Cortex of kidney (tissue), 1 donor: ENCODE measurements around the gene PSMD4.
"Not testable (repeated sequence)": the region's sequence is repeated elsewhere in the genome, so short reads cannot be mapped to it uniquely, and the experiment has no call there.

Experiments used
- DNase-seq: peaks from one replicate; lab custom pipeline; 2025; lab: John Stamatoyannopoulos, UW

The PSMD4 gene

DNA sequence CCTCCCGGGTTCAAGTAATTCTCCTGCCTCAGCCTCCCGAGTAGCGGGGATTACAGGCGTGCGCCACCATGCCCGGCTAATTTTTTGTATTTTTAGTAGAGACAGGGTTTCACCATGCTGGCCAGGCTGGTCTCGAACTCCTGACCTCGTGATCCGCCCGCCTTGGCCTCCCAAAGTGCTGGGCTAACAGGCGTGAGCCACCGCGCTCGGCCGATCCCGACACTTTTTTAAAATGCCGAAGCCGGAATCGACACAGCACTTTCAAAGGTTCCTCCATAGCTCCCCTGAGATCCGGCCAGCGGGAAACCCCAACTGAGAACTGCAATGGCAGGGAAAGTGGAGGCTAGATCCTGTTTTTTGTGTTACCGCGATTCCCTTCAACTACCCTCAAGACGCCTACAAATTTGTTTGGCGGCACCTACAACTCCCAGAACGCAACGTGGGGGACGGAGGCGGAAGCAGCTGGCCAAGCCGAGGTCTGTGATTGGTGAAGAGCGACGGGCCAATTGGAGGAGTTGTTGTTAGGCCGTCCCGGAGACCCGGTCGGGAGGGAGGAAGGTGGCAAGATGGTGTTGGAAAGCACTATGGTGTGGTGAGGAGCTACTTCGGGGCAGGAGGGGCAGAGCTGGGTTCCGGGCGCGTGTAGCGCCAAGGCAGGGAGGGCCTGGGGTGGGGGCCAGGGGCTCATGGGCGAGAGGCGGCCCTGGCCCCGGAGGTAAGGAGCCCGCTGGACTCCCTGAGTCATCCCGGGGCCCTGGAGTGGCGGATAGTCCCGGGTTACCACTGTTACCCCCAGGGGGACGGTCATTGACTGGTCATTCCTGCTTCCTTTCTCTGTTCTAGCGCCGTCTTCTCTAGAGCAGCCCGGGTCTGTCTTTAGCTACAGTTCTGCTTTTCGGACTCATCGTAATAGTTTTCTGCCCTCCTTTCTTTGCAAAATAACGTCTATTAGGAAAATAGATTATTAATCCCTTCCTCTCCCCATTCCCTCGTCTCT lies at the start of gene PSMD4:
PSMD4 (plus strand) TSS at position 518 of the 997 bp plus-strand sequence; CDS start at position 567, 49 bp downstream.
- no peak for DNase-seq

DNA sequence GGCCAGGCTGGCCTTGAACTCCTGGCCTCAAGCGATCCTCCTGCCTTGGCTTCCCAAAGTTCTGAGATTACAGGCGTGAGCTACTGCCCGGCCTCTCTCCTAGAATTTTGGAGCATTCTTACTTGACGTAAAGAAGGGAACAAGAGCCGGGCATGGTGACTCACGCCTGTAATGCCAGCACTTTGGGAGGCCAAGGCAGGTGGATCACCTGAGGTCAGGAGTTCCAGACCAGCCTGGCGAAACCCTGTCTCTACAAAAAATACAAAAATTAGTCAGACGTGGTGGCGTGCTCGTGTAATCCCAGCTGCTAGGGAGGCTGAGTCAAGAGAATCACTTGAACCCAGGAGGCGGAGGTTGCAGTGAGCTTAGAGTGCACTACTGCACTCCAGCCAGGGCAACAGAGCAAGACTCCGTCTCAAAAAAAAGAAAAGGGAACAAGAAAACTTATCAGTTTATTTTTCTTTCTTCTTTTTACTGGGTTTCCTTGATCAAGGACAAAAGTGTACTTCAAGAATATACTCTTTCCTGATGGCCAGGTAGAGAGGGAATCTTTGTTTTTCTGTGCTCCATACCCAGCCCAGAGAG lies 49.1 kb upstream of the PSMD4 start:
- DNase-seq, result not testable (repeated sequence)

DNA sequence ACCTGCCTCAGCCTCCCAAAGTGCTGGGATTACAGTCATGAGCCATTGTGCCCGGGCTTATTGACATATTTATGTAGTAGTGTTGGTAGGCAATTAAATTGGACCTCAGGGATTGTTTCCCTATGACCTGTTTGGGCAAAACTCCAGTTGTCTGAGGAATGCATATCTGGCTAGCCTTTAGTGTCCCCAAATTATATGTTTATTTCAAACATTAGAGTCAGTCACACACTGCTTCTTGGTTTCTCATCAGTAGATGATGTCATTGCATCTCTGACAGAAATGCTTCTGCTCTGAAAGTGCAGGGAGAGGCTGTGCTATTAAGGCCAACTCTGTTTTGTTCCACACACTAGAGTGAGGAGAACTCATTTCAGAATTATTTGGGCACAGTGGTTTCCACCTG lies 43.7 kb upstream of the PSMD4 start:
- DNase-seq, result no peak

DNA sequence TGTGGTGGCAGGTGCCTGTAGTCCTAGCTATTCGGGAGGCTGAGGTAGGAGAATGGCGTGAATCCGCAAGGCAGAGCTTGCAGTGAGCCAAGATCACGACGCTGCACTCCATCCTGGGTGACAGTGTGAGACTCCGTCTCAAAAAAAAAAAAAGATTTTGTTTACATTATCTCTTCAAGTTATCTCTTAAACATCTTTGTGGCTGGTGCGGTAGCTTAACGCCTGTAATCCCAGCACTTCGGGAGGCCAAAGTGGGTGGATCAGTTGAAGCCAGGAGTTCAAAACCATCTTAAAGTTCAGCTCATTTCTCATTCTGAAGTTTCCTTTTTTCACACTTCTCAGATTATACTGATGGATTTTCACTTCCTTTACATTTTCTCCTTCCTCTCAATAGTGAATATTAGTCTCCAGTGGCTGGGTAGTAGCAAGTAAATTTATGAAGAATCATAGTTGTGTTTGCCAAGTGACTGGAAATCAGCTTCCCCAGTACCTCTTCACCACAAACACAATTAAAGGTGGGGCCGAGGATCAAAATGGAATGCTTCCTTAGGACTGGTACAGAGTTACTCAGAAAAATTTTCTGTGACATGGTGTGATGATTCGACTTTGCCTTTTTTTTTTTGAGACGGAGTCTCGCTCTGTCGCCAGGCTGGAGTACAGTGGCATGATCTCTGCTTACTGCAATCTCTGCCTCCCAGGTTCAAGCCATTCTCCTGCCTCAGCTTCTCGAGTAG lies 42.4 kb upstream of the PSMD4 start:
- DNase-seq, result no peak

DNA sequence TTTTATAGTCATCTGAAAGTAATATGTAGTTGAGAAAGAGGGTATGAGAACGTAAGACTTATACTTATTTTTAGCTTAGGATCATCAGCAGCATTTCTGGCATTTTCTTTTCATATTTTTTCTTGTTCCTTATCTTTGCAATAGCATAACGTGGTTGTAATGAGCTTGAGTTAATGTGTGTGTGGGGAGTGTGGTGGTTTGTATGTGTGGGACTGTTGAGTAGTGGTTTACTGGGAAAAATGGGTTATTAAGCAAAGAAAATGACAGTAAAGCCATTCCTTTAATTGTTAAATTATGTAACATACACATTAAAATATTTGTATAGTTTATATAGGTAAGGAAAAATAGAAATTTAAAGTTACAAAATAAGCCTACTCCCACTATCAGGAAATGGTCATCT lies 41.0 kb upstream of the PSMD4 start:
- no peak for DNase-seq

DNA sequence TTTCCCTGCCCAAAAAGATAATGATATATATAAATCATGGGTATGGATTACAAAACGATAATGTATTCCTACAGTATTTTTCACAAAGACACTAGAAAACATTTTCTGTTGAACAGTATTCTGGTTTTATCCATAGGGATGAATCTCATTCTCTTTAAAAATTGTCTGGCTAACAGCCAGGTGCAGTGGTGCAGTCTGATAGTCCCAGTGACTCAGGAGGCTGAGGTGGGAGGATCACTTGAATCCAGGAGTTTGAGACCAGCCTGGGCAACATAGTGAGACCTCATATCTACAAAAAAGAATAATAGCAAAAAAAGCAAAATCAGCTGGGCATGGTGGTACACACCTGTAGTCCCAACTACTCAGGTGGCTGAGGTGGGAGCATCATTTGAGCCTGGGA lies 32.9 kb upstream of the PSMD4 start:
- no peak for DNase-seq

DNA sequence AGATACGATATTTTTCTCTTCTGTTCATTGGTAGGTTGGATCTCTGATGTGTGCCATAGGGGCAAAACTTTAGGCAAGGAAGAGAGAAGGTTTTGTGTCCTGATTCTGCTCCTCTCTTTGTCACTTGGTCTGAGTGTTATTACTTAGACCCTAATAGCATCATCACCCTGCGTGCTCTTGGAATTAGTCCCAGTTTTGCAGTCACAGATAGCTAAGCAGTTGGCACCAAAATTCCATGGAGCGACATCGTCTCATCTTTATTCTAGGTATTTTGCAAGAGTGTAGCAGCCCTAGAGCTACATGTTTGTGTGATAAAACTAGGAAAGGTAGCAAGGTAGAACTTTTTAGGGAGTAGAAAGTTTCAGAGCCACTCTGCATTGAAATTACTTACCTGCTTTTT lies 32.4 kb upstream of the PSMD4 start:
- DNase-seq, result no peak

DNA sequence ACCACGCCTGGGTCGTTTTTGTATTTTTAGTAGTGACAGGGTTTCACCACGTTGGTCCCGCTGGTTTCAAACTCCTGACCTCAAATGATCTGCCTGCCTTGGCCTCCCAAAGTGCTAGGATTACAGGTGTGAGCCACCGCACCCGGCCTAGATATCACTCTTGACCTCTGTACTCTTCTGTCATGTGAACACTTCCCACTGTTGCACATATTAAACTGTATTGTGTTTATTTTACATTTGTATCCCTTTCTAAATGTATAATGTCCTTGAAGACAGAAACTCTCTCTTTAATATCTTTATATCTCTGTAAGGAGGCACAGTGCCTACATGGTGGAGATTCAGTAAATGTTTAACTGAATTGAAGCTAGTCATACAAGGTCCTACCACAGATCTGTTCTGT lies 19.3 kb upstream of the PSMD4 start:
- DNase-seq, result no peak

DNA sequence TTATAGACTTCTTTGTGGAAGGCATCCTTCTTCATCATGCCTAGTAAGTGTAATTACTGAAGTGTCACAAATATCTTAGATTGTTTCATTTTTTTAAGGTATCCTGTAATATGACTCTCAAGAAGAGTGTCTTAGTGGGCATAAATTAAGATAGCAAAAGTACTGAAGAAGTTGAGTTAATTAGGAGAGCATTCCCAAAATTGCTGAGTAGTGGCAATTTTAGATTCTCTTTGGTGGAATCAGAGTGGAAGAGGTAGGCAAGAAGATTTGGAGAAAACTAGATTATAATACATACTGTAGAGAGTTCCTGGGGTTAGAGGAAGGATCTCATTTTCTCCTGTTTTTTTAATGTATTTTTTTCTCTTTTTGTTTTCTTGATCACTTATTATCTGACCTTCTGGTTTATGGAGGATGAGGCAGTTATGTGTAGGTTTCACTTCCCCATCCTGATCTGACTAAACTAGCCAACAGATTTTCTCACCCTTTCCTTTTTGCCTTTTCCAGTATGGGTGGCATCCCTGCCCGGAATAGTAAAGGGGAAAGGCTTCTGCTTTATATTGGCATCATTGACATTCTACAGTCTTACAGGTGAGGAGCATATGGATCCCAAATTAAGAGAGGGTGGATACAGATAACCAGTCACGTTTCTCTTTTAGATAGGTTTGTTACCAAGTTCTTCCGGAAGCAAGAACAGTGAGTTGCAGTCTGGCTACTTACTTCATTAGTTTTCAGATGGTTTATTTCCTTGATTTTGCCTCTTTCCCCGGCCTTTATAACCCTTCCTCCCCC lies 16.7 kb upstream of the PSMD4 start:
- no peak for DNase-seq

DNA sequence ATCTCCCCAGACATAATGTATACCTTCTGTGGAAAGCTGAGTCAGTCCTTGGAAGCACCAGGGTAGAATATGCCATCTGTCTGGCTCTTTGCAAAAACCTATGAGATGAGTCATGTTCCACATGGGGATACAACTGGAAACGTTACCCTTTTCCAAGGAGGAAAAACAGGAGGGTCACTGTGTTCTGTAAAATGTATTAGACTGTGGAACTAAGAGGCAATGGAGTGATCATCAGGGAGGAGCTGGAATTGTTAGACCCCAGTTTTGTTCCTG lies 16.1 kb upstream of the PSMD4 start:
- no peak for DNase-seq

DNA sequence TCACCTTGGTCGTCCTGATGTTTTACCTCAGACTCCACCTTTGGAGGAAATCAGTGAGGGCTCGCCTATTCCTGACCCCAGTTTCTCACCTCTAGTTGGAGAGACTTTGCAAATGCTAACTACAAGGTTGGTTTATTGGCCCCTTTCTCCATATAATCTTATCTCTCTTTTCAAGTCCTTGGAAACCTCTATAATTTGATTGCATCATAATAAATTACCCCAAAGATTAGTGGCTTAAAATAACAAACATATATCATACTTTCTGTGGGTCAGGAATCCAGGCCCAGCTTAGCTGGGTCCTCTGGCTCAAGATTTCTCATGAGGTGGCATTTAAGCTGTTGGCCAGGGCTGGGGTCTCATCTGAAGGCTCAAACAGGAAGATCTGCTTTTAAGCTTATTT lies 12.1 kb upstream of the PSMD4 start:
- DNase-seq, result no peak

DNA sequence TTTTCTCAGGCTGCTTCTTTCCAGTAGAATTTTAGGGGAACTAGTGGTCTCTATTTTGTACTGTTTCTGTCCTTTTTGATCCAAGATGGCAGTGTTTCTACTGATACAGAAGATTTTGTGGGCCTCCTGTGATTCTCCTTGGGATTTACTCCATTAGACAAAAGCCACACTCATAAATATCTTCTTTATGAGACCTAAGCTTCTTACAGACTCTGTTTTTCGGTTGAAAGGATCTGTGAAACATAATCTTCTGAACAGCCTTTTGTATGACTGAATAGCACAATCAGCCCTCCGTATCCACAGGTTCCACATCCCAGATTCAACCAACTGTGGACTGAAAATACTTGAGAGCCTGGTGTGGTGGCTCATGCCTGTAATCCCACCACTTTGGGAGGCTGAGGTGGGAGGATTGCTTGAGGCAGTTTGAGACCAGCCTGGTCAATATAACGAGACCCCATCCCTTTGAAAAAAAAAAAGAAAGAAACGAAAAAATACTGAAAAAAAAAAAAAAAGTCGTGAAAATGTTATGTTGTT lies 10.8 kb upstream of the PSMD4 start:
- DNase-seq, result no peak

DNA sequence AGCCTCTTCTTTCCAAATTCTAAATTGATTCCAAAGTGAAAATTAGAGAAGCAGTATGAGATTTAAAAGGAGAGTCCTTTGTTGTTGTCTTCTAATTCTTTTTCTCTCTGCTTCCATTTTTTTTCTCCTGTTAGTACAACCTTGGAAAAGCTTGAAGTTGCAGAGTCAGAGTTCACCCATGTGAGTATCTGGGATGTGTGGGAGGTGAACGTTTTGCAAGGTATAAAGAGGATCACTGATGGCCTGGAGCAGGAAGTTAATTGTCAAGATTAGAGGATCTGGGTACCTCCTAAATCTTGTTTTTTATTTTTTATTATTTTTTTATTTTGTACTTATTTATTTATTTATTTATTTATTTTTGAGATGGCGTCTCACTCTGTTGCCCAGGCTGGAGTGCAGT lies 7.7 kb upstream of the PSMD4 start:
- DNase-seq, result no peak

DNA sequence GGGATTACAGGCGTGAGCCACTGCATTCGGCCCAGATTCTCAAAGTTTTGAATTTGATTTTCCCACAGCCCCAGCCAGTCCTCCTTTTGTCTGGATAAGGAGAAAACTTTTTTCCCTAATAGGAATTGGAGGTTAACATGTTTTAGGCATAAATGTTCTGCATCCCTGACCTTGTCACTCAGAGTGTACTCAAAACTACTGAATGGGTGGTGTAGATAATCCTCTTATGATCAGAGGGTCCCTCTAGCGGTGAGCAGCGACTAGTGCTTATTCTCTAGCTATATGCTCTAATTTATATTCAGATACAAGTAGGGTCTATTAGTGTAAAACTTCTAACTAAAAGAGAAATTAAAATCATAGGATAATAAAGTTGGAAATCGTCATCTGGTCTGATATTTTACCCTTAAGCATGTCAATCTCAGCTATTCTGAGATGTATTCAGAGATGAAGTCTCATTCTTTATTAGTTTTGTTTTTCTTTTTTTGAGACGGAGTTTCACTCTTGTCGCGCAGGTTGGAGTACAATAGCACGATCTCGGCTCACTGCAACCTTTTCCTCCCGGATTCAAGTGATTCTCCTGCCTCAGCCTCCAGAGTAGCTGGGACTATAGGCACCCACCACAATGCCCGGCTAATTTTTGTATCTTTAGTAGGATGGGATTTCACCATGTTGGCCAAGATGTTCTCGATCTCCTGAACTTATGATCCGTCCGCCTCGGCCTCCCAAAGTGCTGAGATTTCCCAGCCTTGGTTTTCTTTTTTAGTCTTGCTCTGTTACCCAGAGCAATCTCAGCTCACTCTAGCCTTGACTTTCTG lies 2.7 kb upstream of the PSMD4 start:
- no peak for DNase-seq

DNA sequence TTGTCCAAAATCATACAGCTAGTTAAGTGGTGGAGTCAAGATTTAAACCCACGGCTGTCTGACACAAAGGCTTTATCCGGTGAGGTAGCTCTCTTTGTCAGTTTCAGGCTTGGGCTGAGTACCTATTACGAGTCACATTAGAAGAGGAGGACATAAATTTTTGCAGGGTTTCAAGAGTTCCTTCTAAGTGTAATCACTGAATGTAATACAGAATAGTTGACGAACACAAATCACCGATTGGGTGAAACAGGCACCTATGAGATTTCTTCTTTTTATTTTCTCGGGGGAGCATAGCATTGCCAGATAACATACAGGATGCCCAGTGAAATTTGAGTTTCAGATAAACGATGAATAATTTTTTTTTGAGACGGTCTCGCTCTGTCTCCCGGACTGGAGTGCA lies 847 bp downstream of the PSMD4 start:
- DNase-seq, result no peak

DNA sequence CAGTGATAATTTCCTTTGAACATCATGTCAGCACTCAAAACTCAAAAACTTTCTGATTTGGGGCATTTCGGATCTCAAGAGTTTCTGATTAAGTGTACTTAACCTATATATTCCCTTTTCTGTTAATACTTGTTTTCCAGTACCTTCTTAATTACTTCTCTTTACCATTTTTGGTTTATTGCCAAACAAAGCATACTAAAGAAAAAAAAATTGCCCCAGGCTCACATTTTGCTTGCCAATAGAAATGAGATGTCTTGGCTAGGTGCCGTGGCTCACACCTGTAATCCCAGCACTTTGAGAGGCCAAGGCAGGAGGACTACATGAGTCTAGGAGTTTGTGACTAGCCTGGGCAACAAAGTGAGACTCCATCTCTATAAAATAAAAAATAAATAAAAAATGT lies 4.8 kb downstream of the PSMD4 start:
- no peak for DNase-seq

DNA sequence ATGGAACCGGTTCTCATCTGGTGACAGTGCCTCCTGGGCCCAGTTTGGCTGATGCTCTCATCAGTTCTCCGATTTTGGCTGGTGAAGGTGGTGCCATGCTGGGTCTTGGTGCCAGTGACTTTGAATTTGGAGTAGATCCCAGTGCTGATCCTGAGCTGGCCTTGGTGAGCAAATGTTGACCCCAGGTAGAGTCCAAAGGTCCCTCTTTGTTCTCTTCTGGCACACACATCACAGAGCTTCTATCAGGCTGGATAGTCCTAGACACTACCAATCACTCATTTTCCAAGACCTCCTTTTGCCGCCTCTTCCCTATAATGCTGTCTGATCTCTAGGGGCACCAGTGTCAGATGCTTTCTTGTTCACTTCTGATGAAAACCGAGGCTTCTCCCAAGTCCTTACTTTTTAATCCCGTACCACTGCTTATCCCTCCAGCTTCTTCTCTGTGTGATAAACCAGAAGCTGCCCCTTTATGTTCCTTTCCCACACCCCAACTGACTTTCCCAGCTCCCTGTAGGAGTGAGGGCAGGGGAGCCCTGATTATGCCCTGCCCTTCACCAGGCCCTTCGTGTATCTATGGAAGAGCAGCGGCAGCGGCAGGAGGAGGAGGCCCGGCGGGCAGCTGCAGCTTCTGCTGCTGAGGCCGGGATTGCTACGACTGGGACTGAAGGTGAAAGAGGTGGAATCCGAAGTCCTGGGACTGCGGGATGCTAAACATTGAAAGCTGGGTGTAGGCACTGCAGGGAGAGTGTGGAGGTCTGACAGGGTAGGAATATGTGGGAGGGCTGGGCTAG lies 11.1 kb downstream of the PSMD4 start:
- DNase-seq, result no peak

DNA sequence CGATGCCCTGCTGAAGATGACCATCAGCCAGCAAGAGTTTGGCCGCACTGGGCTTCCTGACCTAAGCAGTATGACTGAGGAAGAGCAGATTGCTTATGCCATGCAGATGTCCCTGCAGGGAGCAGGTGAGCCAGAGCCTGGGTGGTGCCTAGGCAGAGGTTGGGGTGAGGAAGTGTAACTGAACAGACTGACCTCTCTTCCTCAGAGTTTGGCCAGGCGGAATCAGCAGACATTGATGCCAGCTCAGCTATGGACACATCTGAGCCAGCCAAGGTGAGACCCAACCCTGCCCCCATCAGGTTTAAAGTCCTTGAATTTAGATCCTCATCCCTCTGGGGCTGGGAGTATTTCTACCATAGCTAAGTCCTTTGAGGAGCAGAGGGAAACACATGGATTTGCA lies 11.8 kb downstream of the PSMD4 start:
- DNase-seq, result no peak

DNA sequence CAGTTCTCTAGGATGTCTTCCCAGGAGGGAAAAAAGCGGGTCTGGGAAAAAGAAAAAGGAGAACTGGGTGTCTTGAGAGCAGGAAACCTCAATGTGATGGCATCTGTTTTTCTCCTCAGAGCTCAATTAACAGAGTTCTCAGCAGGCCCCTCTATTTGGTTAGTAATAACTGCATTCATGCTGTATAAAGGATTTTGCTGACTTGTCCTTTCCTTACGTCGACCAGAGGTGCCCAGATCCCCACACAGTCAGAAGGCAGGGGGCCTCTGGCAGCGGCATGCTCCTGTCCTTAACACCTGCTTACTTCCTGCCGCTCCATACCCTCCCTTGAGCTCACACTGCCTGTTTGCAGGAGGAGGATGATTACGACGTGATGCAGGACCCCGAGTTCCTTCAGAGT lies 12.3 kb downstream of the PSMD4 start:
- DNase-seq, result no peak

DNA sequence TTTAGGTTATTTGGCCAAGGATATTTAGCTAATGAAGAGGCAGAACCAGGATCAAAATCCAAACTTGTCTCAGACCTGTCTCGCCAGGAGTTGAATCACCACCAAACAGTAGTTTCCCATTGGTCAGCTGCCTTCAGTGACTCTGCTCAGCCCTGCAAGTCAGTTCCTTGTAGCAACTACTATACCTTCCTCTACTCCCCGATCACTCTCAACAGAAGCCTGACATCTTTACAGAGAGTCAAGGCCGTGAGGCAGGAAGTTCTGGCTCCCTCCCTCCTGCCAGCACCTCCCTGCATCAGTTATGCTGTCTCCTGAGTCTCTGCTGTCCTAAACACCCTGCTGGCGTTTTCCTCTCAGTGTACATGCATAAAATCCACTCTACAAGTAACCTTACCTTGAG lies 13.2 kb downstream of the PSMD4 start:
- DNase-seq, result no peak
